Nephron (organoid): ENCODE results near the gene ADGRG6.

Experiments used
- H3K27ac Mint-ChIP-seq, 3 experiments: 2 replicates each; pipeline ENCODE4 v1.8.0; 2020; ENCODE audit warnings: mixed read lengths in 3 of 3, mild to moderate bottlenecking in 2 of 3, moderate library complexity in 1 of 3
- H3K27me3 Mint-ChIP-seq: 2 replicates; pipeline ENCODE4 v1.8.0; 2021; ENCODE audit warnings: low read depth, mild to moderate bottlenecking, moderate library complexity, mixed read lengths
- H3K36me3 Mint-ChIP-seq: 2 replicates; pipeline ENCODE4 v1.8.0; 2020; ENCODE audit warnings: low read depth, mixed read lengths
- H3K4me1 Mint-ChIP-seq: 2 replicates; pipeline ENCODE4 v1.8.0; 2020; ENCODE audit warnings: mixed read lengths
- H3K4me3 Mint-ChIP-seq, 3 experiments: 2 replicates each; pipeline ENCODE4 v1.8.0; 2020; ENCODE audit warnings: mild to moderate bottlenecking in 3 of 3, mixed read lengths in 3 of 3, moderate library complexity in 2 of 3
- H3K9me3 Mint-ChIP-seq: 2 replicates; pipeline ENCODE4 v1.8.0; 2020; ENCODE audit warnings: mixed read lengths
- CTCF ChIP-seq, 3 experiments: fragments of 200-600 bp; sonication (generic); IDR thresholded peaks; one replicate each; pipeline ENCODE4 v1.5.0; 2021; ENCODE audit warnings: antibody characterized with exemption in 3 of 3; ENCODE audit not compliant: unreplicated experiment in 3 of 3

The ADGRG6 gene

GRCh38 chr6:142318714-142319113, 16.9 kb downstream of the ADGRG6 start:
- H3K4me1 Mint-ChIP-seq = no peaks in the 10 kb centered on the region
- no peak overlapping the region for H3K27ac Mint-ChIP-seq
- H3K9me3 Mint-ChIP-seq = no peaks in the 10 kb centered on the region
- no peaks in the 10 kb centered on the region for H3K36me3 Mint-ChIP-seq
- H3K4me3 Mint-ChIP-seq = no peak overlapping the region
- no peak for TF ChIP-seq CTCF (IDR thresholded peaks at IDR 0.05; ENCODE audit: unreplicated experiment in 3 of 3)
- H3K27me3 Mint-ChIP-seq = no peaks in the 10 kb centered on the region

GRCh38 chr6:142320366-142320765, 18.6 kb downstream of the ADGRG6 start:
- Mint-ChIP-seq H3K27ac (no peak overlapping the region), H3K9me3 (no peaks in the 10 kb centered on the region), H3K36me3 (no peaks in the 10 kb centered on the region), H3K4me3 (no peak overlapping the region), H3K27me3 (no peaks in the 10 kb centered on the region), H3K4me1 (no peaks in the 10 kb centered on the region)
- no peak for TF ChIP-seq CTCF (IDR thresholded peaks at IDR 0.05; ENCODE audit: unreplicated experiment in 3 of 3)

- no peak overlapping the region for H3K27ac Mint-ChIP-seq
- H3K9me3 Mint-ChIP-seq = no peaks in the 10 kb centered on the region
- no peak overlapping the region for H3K4me3 Mint-ChIP-seq
- no peaks in the 10 kb centered on the region for H3K36me3 Mint-ChIP-seq
- H3K27me3 Mint-ChIP-seq = no peaks in the 10 kb centered on the region
- no peak for TF ChIP-seq CTCF (IDR thresholded peaks at IDR 0.05; ENCODE audit: unreplicated experiment in 3 of 3)
- H3K4me1 Mint-ChIP-seq = no peaks in the 10 kb centered on the region
These were observed 19.6 kb downstream of the ADGRG6 start for GRCh38 chr6:142321451-142321850.

- no peak overlapping the region for H3K4me3 Mint-ChIP-seq
- no peaks in the 10 kb centered on the region for H3K4me1 Mint-ChIP-seq
- no peaks in the 10 kb centered on the region for H3K9me3 Mint-ChIP-seq
- no peak for TF ChIP-seq CTCF (IDR thresholded peaks at IDR 0.05; ENCODE audit: unreplicated experiment in 3 of 3)
- no peaks in the 10 kb centered on the region for H3K27me3 Mint-ChIP-seq
- H3K27ac Mint-ChIP-seq = no peak overlapping the region
- H3K36me3 Mint-ChIP-seq = no peaks in the 10 kb centered on the region
These were observed 20.3 kb downstream of the ADGRG6 start for GRCh38 chr6:142322066-142322465.

GRCh38 chr6:142322504-142323198, 20.8 kb downstream of the ADGRG6 start:
- no peak overlapping the region for H3K27ac Mint-ChIP-seq
- no peaks in the 10 kb centered on the region for H3K9me3 Mint-ChIP-seq
- no peak overlapping the region for H3K4me3 Mint-ChIP-seq
- TF ChIP-seq CTCF (IDR thresholded peaks at IDR 0.05; ENCODE audit: unreplicated experiment in 3 of 3) = no peak
- no peaks in the 10 kb centered on the region for H3K4me1 Mint-ChIP-seq
- H3K27me3 Mint-ChIP-seq = no peaks in the 10 kb centered on the region
- H3K36me3 Mint-ChIP-seq = no peaks in the 10 kb centered on the region

GRCh38 chr6:142323377-142323776, 21.6 kb downstream of the ADGRG6 start:
- H3K4me3 Mint-ChIP-seq = no peak overlapping the region
- no peak overlapping the region for H3K27ac Mint-ChIP-seq
- no peaks in the 10 kb centered on the region for H3K9me3 Mint-ChIP-seq
- H3K4me1 Mint-ChIP-seq = no peaks in the 10 kb centered on the region
- no peaks in the 10 kb centered on the region for H3K27me3 Mint-ChIP-seq
- TF ChIP-seq CTCF (IDR thresholded peaks at IDR 0.05; ENCODE audit: unreplicated experiment in 3 of 3) = no peak
- no peaks in the 10 kb centered on the region for H3K36me3 Mint-ChIP-seq
